GM12892 (cell line): ENCODE results near the gene WDFY1.

ENCODE experiments used
- POLR2A ChIP-seq: IDR thresholded peaks from 2 replicates; pipeline ENCODE4 v1.6.1; 2011; ENCODE audit warnings: low read depth, low read length, control low read depth
- POLR2AphosphoS5 ChIP-seq: IDR thresholded peaks from 2 replicates; pipeline ENCODE4 v1.6.1; 2011; ENCODE audit warnings: low read depth, low read length, control low read depth
- TAF1 ChIP-seq: IDR thresholded peaks from 2 replicates; pipeline ENCODE4 v1.6.1; 2011; ENCODE audit warnings: low read depth, mild to moderate bottlenecking, control low read depth, low read length, borderline replicate concordance

DNA sequence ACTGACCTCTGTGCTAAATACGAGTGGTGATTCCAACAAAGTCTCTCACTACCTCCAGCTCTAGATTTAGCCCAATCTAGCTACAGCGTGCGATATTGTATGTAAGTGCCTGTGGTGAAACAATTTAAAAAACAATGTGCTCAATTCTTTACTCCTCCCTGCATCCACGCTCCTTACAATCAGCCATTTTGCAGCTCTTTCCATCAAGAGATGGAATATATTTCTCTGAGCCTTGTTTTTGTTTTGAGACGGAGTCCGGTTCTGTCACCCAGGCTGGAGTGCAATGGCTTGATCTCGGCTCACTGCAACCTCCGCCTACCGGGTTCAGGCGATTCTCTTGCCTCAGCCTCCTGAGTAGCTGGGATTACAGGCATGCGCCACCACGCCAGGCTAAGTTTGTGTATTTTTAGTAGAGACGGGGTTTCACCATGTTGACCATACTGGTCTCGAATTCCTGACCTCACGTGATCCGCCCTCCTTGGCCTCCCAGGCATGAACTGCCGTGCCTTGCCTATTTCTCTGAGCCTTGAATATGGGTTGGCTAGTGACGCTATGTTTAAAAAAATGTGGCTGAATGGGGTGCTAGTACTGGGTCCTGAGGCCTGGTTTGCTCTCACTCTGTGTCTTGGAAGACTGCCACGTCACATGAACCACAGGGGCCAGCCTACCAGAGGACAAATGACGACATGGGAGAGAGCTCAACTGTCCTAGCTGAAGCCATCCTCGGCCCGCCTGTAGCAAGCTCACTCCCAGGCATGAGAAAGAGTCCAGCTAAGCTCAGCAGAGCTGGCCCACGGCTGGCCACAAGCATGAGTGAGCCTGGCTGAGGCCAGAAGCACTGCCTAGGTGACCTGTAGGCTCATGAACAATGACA lies 14.8 kb downstream of the WDFY1 start:
- no peak for TF ChIP-seq POLR2AphosphoS5
- TF ChIP-seq TAF1: no peak
- TF ChIP-seq POLR2A: no peak
